HG03442 (cell line): ENCODE measurements around the gene TMEM154.

Source experiments
- ATAC-seq: cut with Tn5 transposase; IDR thresholded peaks from one replicate; pipeline ENCODE4 v1.9.1; 2021; ENCODE audit warnings: mild to moderate bottlenecking, moderate library complexity; ENCODE audit not compliant: unreplicated experiment

TMEM154 gene

DNA sequence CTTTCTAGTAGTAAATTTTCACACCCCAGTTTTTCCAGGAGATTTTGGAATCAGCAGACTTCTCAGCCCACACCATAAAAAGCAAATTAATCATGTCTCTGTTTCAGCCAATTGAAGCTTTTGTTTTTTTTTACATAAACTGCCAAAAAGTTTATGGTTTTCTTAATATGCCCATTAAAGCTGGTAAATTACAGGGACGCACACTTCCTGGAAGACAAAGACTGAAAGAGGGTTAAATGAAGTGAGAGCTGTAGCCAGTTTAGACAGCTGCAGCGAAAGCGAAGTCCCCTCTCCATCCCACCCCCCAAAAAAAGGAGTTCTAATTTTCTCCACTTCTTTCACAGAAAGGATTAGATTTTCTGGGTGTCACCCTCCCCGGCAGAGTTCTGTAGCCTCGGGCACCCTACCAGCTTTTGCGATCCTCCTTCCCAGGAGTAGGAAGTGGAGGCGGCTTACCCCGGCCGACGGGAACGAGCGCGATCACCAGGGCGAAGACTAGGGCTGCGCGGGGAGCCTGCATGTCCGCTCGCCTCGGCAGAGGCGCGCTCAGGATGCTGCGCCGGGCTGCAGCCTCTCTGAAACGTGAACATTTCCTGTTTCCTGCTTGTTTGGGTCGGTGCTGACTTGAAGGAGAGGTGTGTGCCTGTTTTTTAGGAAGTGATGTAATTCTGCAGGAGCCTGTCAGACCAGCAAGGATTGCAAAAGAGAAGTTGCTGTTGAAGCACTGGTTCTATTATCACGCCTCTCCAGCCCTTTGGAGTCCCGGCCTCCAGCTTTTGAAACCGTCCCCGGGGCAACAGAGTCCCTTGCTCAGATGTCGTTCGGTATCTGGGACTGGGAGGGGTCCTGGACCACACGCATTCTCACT is at the start of gene TMEM154:
TSS of gene TMEM154 (minus strand) at position 584 of the 868 bp plus-strand sequence. CDS start at position 520, 64 bp downstream.
- peak; percentile 63 for ATAC-seq

- ATAC-seq, result no peak
Observed at GRCh38 chr4:152729466-152729865, 49.7 kb upstream of the TMEM154 start.

DNA sequence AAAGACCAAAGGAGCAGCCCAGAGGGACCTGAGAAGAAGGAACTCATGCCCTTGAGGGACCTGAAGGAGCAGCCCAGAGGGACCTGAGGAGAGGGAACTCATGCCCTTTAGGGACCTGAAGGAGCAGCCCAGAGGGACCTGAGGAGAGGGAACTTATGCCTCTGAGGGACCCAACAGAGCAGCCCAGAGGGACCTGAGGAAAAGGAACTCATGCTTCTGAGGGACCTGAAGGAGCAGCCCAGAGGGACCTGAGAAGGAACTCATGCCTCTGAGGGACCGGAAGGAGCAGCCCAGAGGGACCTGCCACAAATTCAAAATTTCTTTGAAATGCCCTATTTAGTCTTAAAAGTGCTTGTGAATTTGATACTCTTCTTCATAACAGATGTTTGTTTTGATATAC is 48.5 kb upstream of the TMEM154 start:
- no peak for ATAC-seq

GRCh38 chr4:152727784-152728183 is 48.0 kb upstream of the TMEM154 start:
- no peak for ATAC-seq

GRCh38 chr4:152724494-152724893 is 44.7 kb upstream of the TMEM154 start:
- no peak for ATAC-seq

DNA sequence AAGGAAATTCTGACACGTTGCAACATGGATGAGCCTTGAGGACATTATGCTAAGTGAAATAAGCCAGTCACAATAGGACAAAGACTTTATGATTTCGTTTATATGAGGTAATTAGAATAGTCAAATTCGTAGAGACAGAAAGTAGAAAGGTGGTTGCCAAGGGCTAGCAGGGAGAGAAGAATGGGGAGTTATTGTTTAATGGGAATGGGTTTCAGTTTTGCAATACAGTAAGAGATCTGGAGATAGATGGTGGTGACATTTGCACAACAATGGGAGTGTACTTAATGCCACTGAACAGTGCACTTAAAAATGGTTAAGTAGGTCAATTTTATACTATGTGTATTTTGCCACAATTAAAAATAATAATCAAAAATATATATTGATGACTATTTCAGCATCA is 43.4 kb upstream of the TMEM154 start:
- no peak for ATAC-seq

- ATAC-seq, result no peak
Observed at GRCh38 chr4:152719801-152720556, 40.2 kb upstream of the TMEM154 start.

DNA sequence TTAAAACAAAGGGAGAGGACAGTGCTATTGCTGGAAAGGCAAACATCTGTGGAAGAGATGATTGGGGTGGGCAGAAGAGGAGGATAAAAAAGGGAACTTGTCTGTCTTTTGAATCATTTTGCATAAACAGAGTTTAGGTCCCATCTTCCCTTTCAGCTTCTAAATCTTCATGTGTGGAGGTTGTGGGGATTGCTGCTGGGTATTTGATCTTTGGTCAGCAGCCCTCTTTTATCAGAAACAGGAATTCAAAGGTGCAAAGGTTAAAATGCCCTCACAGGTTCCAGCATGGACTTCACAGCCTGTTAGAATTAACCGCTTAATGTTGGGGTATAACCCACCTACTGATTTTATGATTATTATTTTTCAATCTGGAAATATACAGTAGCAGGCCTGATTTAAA is 39.5 kb upstream of the TMEM154 start:
- no peak for ATAC-seq

DNA sequence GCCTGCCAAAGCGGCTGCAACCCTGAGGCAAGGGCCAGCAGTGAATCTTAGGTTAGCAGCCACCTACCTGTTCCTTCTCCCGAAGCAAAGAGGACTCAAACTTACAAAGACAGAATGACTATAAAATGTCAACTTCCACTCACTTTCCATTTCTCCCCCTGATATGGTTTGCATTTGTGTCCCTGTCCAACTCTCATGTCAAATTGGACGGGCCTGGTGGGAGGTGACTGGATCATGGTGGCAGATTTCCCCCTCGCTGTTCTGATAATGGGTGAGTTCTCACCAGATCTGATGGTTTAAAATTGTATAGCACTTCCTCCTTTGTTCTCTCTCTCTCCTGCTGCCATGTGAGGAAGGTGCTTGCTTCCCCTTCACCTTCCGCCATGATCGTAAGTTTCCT is 35.3 kb upstream of the TMEM154 start:
- no peak for ATAC-seq

DNA sequence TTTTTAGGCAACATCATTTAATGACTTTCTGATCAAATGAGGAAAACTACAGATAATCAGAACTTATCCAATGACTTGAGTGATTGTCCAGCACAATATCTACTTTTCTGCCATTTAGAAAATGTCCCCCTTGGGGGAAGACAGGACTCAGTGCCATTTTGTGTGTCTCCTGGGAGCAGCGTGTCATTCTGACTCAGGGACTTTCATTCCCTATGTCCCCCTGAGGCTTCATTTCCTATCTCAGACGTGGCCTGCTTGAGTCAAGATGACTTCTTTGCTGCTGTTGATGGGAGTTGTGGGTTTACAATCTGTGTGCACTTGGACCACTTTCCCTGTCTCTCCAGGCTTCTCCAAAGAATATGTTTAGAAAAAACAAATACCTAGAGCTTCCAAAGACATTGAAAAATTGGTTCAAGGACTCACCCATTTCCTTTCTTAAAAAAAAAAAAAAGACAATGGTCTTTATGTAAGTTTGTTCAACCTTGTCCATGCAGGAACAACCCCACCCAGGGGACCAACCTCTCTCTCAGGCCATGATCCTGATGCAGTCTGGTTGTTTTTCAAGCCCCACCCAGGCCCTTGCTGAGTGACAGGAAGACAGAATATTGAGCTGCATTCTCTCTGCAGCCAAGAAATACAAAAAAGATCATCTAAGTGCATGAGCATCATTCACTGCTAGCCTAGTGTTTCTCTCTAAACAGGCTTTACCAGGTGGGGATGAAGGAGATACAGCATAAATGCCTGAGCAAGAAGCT is 34.3 kb upstream of the TMEM154 start:
- no peak for ATAC-seq

GRCh38 chr4:152709675-152710438 is 30.1 kb upstream of the TMEM154 start:
- ATAC-seq, result peak; percentile 88

DNA sequence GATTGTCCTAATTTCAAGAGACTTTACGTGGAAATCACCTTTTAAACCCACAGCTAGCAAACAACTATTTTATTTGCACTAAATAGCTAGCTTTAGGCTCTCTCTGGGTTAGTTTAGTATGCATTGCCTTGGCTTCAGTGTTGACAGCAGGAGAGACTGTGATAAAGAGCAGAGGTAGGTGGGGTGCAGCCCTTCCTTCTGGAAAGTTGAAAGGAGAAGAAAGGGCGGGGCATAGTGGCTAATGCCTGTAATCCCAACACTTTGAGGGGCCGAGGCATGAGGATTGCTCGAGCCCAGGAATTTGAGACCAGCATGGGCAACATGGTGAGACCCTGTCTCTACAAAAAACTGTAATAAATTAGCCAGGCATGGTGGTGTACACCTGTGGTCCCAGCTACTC is 29.0 kb upstream of the TMEM154 start:
- ATAC-seq, result no peak

DNA sequence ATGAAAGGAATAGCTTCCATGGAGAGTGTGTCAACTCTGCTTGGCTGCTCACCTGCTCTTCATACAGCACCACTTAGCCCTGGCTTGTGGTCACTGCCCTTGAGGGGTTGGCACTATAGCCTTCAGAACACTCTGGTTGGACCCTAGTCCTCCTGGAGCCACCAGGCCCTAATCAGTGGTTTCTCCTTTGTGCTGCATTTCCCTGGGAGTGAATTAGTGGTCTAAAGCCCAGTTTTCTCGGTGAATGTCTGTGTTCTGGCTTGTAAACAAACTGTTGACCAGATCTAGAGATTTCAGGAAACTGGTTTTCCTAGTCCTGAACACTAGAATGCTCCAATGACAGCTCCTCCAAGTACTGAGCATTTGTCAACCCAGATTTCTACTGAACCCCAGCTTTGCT is 28.6 kb upstream of the TMEM154 start:
- no peak for ATAC-seq

DNA sequence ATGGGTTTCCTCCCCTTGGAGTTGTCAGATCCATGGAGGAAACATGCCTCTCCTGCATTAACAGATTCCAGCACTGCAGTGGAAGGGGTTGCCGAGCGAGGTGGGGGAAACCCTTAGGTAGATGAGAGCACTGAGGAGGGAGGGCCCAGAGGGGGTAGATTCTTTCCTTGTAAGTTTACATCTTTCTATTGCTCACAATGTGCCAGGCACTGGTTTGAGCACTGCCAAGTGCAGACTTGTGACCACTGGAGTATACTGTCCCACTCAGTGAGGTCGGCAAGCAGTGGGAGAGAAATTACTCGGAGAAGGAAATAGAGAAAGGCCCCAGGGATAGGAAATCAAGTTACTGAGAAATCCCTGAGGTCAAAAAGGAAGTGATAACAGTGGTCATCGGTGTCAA is 27.8 kb upstream of the TMEM154 start:
- no peak for ATAC-seq

DNA sequence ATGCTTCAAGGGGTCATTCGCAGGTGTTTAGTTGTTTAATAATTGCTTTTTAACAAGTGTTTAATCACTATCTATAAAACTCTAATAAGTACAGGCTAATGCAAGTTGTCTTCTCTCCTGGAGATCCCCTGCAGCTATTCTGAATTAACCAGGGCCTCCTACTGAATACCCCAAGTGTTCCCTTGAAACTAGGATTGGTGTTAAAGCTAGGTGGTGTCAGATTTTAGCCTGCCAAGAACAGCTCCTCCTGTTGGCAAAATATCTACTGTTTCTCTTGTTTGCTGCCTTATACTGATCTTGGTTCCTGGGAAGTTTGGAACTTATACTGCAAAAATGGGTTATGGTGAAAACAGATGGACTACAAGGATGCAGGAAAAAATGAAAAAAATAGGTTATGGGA is 26.1 kb upstream of the TMEM154 start:
- no peak for ATAC-seq

DNA sequence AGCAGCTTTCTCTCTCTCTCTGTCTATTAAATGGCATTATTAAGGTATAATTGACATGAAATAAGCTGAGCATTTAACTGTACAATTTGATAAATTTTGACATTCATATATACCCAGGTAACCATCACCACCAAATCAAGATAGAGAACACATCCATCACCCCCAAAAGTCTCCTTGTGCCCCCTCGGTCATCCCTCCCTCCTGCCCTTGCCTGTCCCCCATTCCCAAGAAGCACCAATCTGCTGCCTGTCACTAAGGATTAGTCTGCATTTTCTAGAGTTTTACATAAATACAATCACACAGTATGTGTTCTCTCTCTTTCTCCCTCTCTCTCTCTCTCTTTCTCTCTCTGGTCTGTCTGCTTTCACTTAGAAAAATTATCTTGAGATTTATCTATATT is 25.0 kb upstream of the TMEM154 start:
- no peak for ATAC-seq

- no peak for ATAC-seq
Observed at GRCh38 chr4:152700151-152700550, 20.4 kb upstream of the TMEM154 start.

DNA sequence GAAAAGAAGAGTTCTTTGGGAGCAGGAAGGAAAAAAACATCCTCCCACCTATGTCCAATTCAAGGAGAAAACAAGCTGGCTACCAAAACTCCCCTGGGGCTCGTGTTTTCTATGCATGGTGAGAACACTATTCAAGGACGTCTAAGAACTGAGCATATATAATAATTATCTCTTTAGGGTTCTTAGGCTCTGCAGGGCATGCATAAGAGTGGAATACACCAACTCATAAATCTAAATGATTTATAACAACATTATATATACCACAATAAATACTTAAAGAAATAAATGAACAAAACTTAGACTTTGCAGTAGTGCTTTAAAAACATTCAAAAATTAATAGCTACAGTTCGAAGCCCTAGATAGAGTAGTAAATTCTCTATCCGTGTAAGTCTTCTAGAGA is 19.5 kb upstream of the TMEM154 start:
- ATAC-seq, result no peak

DNA sequence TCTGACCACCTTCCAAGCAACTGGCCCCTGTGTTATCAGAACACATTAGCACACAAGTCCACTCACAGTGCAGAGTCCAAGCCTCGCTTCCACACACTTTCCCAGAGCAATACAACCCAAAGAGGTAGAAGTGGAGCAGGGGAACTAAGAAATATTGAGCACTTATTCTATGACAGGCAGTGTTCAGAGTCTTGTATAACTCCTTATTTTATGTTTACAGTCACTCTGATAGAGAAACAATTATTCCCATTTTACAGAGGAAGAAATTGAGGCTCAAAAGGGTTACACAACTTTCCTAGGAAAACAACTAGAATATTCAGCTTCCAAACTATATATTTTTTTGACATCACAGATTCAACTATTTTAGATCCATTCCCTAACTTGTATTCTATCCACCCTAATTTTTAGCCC is 18.3 kb upstream of the TMEM154 start:
- ATAC-seq, result no peak

DNA sequence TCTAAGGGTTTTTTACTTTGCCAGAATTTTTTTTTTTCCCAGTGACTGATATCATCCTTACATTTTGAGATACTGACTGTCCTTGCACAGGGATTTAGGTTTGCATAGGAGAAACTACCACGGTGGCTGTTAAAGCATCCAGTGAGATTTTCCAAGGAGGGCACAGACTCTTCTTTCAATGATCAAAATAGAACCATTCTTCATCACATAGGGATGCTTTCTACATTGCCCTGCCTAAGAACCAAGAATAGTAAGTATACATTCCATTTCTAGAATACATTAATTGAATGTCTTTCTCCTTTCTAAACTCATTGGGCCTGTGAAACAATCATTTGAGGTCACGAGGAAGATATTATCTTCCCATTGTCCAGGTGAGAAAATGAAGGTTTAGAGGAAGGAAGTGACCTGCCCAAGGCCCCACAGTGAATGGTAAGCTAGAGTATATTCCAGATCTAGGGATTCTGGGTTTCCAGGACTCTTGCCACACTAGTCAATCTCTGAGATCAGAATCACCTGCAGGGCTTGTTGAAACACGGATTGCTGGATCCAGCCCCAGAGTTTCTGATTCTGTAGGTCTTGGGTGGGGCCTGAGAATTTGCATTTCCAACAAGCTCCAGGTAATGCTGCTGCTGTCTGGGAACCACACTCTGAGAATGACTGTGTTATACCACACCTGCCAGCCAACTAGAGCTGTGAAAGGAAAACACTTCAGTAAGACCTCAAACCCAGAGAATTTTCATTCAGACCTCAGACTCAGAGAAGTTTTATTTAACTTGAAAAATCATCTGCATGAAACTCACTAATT is 17.7 kb upstream of the TMEM154 start:
- ATAC-seq, result no peak
